UCSD-AML1 (cell line): ENCODE measurements around the gene CA9.

Experiments used
- DNase-seq: peaks from one replicate; lab custom pipeline; 2025; ENCODE audit not compliant: unreplicated experiment; lab: John Stamatoyannopoulos, UW

Gene CA9

DNA sequence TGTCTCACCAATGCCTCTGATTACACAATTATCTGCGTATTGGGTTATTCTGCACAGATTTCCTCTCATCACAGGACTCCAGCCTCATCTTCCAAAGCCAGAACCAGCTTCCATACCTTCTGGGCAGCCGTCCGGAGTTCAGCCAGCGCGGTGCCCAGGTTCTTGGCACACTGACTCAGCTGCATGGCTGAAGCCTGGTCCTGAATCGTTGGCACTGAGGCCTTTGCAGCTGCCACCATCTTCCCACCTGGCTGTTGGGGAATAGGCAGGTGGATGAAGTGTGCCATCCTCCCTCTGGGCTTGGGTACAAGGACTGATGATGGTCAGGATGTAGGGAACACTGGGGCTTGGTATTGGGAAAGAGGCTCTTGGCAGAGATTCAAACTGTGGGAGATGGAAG is 40.4 kb downstream of the CA9 start:
- DNase-seq = no peak

DNA sequence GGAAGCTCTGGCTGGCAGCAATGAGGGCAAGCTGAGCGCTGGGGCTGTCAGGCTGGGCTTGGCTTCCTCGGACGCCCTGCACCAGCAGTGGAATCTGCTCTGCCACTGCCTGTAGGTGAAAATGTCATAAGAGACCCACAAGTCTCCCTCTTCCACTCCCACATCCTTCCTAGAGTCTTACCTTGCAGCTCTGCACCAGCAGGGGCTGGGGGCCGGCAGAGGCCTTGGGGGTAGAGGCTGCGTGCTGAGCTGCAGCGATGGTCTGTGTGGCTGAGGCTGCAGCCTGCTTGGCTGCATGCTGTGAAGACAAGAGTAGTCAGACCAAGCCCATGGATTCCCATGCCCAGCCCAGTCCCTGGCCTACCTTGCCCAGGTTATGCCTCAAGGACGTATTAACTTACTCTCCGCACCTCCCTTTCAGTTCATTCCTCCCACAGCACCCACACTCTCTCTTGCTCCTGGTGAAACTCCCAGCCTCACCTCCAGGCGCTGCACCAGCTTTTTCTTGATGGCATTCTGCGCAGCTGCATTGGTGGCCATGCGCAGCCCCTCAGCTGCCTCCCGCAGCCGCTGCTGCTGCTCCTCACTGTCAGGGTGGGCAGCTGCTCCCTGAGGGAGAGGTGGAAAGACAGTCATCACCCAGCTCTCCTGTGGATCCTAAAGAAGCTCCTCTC is 41.0 kb downstream of the CA9 start:
- DNase-seq = no peak

DNA sequence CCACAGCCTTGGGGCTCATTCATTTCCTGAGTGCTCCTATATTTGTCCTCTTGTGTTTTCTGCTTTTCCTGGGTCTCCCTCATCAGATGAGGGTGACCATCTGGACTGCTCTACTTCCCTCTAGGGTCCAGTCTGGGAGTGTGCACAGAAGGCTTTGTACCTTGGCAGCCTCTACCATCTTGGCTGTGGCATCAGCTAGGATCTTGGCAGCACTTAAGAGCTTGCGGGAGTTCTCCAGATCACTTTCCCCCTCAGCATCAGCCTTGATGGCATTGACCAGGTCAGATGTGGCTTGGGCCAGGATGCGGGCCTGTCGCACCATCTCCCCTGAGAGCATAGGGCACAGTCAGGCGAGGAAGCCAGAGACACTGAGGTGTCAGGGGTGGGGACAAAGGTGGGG is 42.5 kb downstream of the CA9 start:
- no peak for DNase-seq

DNA sequence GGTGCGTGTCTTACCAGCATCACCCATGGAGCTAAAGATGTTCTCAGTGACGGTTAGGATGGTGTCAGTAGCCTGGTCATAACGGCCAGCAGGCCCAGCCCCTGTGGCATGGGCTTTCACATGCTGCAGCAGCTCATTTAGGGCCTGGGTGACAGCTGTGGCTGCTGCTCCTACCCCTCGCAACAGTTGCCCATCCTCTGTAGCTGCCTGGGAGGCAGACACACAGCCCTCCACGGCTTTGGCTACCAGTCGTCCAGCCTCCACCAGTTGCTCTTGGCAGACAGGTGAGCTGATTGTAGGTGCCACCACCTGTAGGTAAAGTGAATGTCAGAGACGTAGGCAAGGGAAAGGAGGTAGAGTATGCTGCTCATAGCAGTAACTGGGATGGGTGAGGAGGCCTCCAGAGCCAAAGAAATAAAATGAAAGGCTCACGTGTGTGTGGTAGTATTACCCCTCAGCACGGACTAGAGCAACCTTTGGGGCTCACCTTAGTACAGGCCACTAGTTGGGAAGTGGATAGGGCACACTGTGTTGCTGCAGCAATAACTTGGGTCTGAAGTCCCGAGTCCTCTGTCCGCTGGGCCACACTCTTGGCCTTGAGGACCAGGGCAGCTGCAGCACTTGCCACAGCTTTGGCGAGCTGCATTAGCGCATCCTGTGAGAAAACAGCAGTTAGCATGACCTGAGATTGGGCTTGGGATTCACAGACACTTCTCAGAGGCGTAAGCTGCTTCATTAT is 43.6 kb downstream of the CA9 start:
- no peak for DNase-seq

DNA sequence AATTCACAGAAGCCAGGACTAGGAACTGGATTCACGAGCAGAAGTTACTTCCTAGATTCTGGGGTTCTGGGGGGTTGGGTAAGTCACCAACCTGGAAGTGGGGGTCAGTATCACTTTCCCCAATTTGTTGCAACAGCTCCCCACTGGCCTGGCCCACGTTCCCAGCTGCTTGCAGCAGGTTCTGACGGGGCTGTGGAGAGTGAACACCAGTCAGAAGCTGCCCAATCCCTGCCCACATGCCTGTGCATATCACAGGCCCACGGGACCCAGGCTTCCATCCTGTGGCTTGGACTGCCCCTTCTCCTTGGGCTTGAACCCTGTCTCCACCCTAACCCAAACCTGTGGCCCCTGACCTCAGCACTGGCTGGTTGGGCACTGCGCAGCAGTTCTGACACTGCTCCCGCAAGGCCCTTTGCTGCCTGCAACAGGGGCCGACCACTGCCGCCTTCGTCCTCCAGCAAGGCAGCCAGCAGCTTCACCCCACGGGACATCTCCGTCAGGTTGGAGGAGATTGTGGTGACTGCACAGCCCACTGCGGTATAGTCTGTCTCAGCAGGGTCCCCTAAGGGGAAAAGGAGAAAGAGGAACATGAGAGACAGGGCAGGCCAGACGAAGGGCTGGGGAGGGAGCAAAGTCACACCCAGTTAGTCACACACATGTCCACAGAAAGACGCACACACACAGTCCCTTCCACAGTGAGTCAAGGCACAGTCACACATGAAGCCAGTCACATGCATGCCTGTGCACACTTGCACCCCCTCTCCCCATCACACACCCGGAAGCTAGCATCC is 45.2 kb downstream of the CA9 start:
- DNase-seq = no peak

DNA sequence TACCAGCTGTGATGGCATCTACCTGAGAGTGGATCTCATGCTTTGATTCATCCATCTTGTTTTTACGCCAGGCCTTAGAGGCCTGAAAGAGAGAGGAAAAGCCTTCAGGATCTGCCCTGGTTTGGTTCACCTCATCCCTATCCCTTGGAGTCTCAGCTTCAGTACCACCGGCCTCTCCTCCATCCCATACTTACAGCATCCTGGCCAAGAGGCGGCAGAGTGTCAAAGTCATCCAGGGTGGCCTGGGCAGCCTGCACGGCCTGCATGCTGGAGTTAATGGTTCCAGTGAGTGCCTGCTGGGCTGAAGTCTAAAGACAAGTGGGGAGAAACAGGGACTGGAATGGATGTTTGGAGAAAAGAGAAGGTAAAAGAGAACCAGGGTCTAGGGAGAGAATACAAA is 45.8 kb downstream of the CA9 start:
- no peak for DNase-seq

DNA sequence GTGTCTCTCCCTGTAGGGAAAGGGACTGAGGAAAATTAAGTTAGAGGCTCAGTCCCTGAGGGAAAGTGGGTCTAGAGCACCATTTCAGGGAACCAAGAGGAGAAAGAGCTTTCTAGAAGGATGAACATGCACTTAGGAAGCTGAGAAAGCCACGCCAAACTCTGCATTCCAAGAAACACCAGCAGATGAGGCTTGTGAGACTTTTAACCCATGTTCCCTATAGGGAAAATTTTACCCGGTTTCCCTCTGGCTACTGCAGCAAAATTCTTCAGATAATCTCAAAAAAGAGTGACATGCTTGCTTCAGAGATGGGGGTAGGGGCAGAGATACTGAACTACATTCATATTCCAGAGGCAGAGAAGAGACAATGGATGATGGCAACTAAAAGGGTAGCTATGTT is 49.7 kb downstream of the CA9 start:
- DNase-seq = no peak

- DNase-seq = no peak
Observed at GRCh38 chr9:35723908-35724307, 50.2 kb downstream of the CA9 start.

DNA sequence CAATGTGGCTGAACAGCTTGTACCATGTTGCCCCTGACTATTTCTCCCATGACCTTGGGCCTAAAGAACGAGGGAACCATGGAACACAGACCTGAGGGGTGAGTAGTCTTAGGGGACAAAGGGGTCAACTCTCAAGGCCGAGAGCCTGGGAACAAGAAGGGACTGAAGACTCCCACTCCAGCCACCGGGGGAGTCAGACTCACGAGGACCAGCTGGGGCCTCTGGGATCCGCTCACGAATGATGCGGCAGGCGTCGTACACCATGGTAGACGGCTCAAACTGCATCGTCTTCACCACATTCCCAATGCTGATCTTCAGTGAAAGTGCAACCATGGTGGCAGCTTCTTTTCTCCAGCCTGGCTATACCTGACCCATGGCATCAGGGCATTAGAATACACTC is 51.6 kb downstream of the CA9 start:
- DNase-seq = no peak

- DNase-seq = peak; percentile 73
Observed at GRCh38 chr9:35726931-35727330, 53.2 kb downstream of the CA9 start.

DNA sequence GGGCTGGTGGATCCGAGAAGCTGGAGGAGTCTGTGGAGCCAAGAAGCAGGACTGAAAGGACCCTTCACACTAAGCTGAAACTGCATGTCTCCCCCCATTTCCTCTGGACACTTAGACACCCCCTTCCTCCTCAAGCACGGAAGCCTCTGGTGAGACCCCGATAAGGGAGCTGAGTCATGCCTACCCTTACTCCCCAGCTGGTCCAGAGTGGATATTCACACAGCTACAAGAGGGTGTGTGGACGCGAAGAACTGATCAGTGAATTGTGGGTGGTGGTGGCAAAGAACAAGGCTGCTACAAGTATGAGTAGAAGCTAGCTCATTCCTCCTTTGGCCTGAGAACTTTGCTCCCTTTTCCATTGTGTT is 53.9 kb downstream of the CA9 start:
- peak; percentile 58 for DNase-seq

DNA sequence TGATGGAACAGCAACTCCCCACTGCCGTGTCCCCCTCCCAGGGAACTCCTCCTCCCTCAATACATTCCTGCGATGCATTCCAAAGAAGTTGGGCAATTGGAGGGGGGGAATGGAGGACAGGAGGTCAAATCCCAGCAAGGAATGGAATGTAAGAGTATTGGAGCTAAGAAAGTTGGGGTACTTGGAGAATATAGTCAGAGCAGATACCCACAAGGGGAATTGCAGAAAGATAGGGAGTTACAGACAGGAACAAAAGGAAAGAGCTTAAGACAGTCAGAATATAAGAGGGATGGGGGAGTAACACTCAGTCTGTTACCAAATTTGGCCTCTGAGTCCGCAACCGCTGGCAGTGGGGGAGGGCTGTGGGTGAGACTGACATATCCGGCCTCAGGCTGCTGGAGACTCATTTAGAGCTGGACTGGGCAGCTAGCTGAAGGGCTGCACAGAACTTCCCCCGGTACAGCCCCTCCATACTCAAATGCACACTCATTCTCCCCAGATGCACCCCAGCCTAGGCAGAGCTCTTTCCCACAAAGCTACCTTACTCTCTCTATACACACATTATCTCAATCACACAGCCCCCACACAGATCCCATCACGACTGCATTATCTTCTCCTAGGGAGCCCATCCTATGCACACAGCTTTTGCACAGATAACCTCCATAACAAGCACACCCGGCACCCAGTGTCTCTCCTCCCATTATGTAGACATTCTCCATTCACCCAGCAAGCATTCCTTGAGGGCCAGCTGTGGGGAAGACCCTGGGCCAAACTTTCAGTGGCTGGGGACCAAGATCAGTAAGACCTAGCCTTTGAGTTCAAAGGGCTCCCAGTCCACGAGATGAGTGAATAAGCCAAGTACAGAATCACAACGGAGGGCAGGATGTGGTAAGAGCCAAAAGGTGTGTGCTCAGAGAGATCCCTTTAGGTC is 54.6 kb downstream of the CA9 start:
- DNase-seq = peak; percentile 89

DNA sequence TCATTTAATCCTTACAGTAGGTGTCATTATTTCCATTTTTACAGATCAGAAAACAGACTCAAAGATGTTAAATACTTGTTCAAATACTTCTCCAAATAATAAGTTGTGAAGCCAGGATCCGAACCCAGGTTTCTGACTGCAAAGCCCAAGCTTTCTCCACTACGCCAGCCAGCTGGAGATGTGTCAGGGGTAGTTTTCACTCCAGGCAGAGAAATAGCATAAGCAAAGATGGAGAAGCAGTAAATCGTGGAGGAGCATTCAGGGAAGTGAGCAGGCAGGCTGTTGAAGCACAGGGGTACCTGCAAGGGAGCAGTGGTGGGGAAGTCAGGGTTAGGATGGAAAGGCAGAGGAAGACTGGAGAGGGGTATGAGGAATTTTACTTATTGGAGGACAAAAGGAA is 55.4 kb downstream of the CA9 start:
- no peak for DNase-seq

- DNase-seq = peak; percentile 62
Observed at GRCh38 chr9:35729700-35730485, 56.2 kb downstream of the CA9 start.

GRCh38 chr9:35730486-35730854 is 56.7 kb downstream of the CA9 start:
- no peak for DNase-seq
